PC-3 (cell line): ENCODE measurements around the gene SH2D2A. TPM values are rescaled to one million over a fixed set of nuclear protein-coding genes. Genes with fewer than 3 reads are reported as not detected.

Experiments used
- ATAC-seq: fragments of 200-7000 bp; cut with Tn5 transposase; 2 replicates; pipeline ENCODE4 v1.9.1; 2020; ENCODE audit warnings: mild to moderate bottlenecking, moderate library complexity
- BruUV-seq: library from RNA; stranded (reverse); fragments of 400-500 nt; replicated peaks from 2 replicates; lab custom pipeline; 2021; lab: Mats Ljungman, UMichigan
- CTCF ChIA-PET: fragments of 300-600 bp; sonication (Branson Sonifier 250); formaldehyde crosslinking; loops from one replicate; lab custom pipeline; 2022; ENCODE audit warnings: antibody characterized with exemption; lab: Charles Lee
- POLR2A ChIA-PET: fragments of 300-600 bp; sonication (Branson Sonifier 250); formaldehyde crosslinking; loops from one replicate; lab custom pipeline; 2022; ENCODE audit warnings: antibody characterized with exemption; ENCODE audit not compliant: unreplicated experiment; lab: Charles Lee
- DNase-seq: peaks from one replicate; pipeline ENCODE4 v3.0.0-alpha.2; 2015
- H2AFZ ChIP-seq: fragments of 300-600 bp; sonication (generic); 2 replicates; pipeline ENCODE4 v1.6.0; 2016; ENCODE audit warnings: antibody characterized with exemption, low read length
- H3F3A ChIP-seq: fragments of 300-600 bp; sonication (generic); one replicate; pipeline ENCODE4 v1.6.0; 2017; ENCODE audit warnings: antibody characterized with exemption, low read length, control low read depth, mild to moderate bottlenecking; ENCODE audit not compliant: unreplicated experiment
- H3K27ac ChIP-seq: fragments of 300-600 bp; sonication (generic); 2 replicates; pipeline ENCODE4 v1.5.1; 2016; ENCODE audit warnings: mild to moderate bottlenecking, low read length
- H3K27me3 ChIP-seq: fragments of 300-600 bp; sonication (generic); 2 replicates; pipeline ENCODE4 v1.6.1; 2016; ENCODE audit warnings: low read length, mixed read lengths
- H3K36me3 ChIP-seq: fragments of 300-600 bp; sonication (generic); 2 replicates; pipeline ENCODE4 v1.6.1; 2016; ENCODE audit warnings: low read depth, mixed run types, low read length, mixed read lengths
- H3K4me1 ChIP-seq: fragments of 300-600 bp; sonication (generic); 2 replicates; pipeline ENCODE4 v1.5.1; 2016; ENCODE audit warnings: low read length; ENCODE audit not compliant: insufficient read depth
- H3K4me2 ChIP-seq: fragments of 300-600 bp; sonication (generic); 2 replicates; pipeline ENCODE4 v1.6.0; 2016; ENCODE audit warnings: low read length
- H3K4me3 ChIP-seq: fragments of 300-600 bp; sonication (generic); 2 replicates; pipeline ENCODE4 v1.5.1; 2016; ENCODE audit warnings: mild to moderate bottlenecking, low read length, mixed read lengths
- H3K79me2 ChIP-seq: fragments of 300-600 bp; sonication (generic); 2 replicates; pipeline ENCODE4 v1.6.1; 2017; ENCODE audit warnings: low read length, mixed read lengths
- H3K9ac ChIP-seq: fragments of 300-600 bp; sonication (generic); 2 replicates; pipeline ENCODE4 v1.6.0; 2016; ENCODE audit warnings: mild to moderate bottlenecking, low read length
- H3K9me2 ChIP-seq: fragments of 300-600 bp; sonication (generic); replicated peaks from 2 replicates; pipeline ENCODE4 v1.6.1; 2016; ENCODE audit warnings: mixed run types, low read length, mixed read lengths
- H3K9me3 ChIP-seq: fragments of 300-600 bp; sonication (generic); 2 replicates; pipeline ENCODE4 v1.6.1; 2016; ENCODE audit warnings: low read length, mixed read lengths
- H4K20me1 ChIP-seq: fragments of 300-600 bp; sonication (generic); 2 replicates; pipeline ENCODE4 v1.6.1; 2016; ENCODE audit warnings: low read length, mixed read lengths
- EZH2 ChIP-seq: fragments of 300-600 bp; sonication (generic); IDR thresholded peaks from one replicate; pipeline ENCODE4 v1.6.1; 2017; ENCODE audit warnings: antibody characterized with exemption, mild to moderate bottlenecking, low read length; ENCODE audit not compliant: unreplicated experiment
- EZH2phosphoT487 ChIP-seq: fragments of 300-600 bp; sonication (generic); IDR thresholded peaks from 2 replicates; pipeline ENCODE4 v1.6.1; 2018; ENCODE audit warnings: mild to moderate bottlenecking, antibody characterized with exemption, low read length, borderline replicate concordance
- intact Hi-C: fragments of 100-400 bp; cut with micrococcal nuclease; formaldehyde crosslinking; loops from 2 replicates; pipeline ENCODE4 v1.9.0; 2023
- total RNA-seq: library from RNA; depleted of rRNA; stranded (reverse); fragments of >200 nt; gene quantifications from 2 replicates; pipeline ENCODE4 v1.2.3, GENCODE V29; 2014
- TF ChIP-seq, protein P1 (sequence below): fragments of 300-600 bp; sonication (generic); conservative IDR thresholded peaks from 2 replicates; pipeline ENCODE4 v1.5.1; 2017; ENCODE audit warnings: antibody characterized with exemption, low read depth, mild to moderate bottlenecking, low read length

The SH2D2A gene
- total RNA-seq, 1 experiment from 2014 or later = 6.9 TPM

DNA sequence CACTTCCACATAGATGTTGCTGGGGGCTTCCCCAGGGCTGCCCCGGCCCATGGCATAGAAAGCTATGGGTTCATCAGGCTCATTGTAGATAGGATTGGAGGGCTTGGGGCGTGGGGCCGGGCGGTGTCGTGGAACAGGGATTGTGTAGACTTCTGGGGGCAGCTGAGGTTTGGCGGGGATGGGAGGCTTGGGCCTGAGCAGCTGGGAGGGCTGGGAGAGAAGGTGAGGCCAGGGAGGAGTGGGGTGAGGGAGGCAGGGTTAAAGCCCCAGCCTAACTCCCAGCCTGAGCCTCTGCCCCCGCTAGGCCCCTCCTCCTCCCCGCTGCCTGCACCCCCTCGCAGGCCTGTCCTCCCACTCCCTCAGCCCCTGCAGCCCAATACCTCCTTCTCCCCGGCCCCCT lies 7.4 kb downstream of the SH2D2A start:
- Histone ChIP-seq H3K27me3 (no peaks in the 10 kb centered on the region), H3K4me1 (peaks cover 17% of the 10 kb centered on the region), H3K9ac (no peak overlapping the region), H3K9me2 (no peaks in the 10 kb centered on the region), H3K27ac (no peak overlapping the region), H4K20me1 (no peaks in the 10 kb centered on the region), H3K4me3 (no peak overlapping the region), H3K36me3 (no peaks in the 10 kb centered on the region), H3F3A (no peaks in the 10 kb centered on the region), H3K79me2 (no peaks in the 10 kb centered on the region), H3K9me3 (no peaks in the 10 kb centered on the region), H2AFZ (no peak overlapping the region), H3K4me2 (no peak overlapping the region)
- intact Hi-C loops = no loop called here
- no peak for ATAC-seq
- CTCF ChIA-PET = interaction anchor here (0.6 kb wide), 1 partner anchor 29 kb away, joined by 3 read pairs; no protein-coding TSS in a partner anchor
- DNase-seq = no peak
- no TSS peak for BruUV-seq
- POLR2A ChIA-PET = interaction anchor here (1.0 kb wide), 1 partner anchor 81 kb away, joined by 5 read pairs; the partner anchor contains the start of genes ISG20L2 and METTL25B
- TF ChIP-seq EZH2 = no peak
- TF ChIP-seq EZH2phosphoT487 = no peak
- TF ChIP-seq, protein P1, sequence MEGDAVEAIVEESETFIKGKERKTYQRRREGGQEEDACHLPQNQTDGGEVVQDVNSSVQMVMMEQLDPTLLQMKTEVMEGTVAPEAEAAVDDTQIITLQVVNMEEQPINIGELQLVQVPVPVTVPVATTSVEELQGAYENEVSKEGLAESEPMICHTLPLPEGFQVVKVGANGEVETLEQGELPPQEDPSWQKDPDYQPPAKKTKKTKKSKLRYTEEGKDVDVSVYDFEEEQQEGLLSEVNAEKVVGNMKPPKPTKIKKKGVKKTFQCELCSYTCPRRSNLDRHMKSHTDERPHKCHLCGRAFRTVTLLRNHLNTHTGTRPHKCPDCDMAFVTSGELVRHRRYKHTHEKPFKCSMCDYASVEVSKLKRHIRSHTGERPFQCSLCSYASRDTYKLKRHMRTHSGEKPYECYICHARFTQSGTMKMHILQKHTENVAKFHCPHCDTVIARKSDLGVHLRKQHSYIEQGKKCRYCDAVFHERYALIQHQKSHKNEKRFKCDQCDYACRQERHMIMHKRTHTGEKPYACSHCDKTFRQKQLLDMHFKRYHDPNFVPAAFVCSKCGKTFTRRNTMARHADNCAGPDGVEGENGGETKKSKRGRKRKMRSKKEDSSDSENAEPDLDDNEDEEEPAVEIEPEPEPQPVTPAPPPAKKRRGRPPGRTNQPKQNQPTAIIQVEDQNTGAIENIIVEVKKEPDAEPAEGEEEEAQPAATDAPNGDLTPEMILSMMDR = no peak

DNA sequence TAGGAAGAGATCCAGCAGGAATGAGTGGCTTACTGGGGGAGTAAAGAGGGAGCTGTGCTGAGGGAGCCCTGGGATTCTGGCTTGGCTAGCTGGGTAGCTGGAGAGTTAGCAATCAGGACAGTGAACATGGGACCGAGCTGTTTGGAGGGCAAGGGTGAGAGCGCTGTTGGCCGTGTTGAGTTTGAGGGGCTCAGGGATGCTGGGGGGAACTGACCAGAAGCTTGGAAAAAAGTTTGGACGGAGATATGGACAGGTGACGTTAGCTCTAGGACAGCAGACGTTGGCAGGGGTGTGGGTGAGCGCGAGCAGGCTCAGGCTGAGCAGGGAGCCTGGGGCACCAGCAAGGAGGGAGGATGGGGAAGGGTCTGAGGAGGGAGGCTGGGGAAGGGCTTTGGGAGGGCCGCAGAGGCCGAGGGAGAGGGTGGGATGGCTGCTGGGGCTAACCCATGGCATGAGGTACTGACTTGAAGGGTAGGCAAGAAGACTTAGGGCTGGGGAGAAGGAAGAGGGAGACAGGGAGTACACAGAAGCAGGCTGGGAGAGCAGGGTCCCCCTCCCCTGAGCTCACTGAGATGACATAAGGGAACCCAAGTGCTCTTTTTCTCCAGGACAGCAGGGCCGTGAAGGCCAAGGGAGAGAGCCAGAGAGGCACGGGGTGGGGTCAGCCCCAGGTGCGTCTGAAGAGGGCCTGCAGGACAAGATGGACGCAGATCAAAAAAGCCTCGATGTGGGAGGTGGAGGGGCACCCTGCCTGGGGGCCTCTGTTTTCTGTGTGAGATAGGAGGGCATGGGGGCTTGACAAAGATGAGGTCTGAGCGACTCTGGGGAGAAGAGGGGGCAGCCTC lies 8.2 kb downstream of the SH2D2A start:
- H3K36me3 ChIP-seq = no peaks in the 10 kb centered on the region
- no peaks in the 10 kb centered on the region for H3K79me2 ChIP-seq
- ChIA-PET CTCF (no interaction called here), POLR2A (interaction anchor here (1.0 kb wide), 1 partner anchor 80 kb away, joined by 5 read pairs; the partner anchor contains the start of genes ISG20L2 and METTL25B)
- no peak overlapping the region for H3K4me3 ChIP-seq
- H2AFZ ChIP-seq = no peak overlapping the region
- intact Hi-C loops = no loop called here
- no peaks in the 10 kb centered on the region for H3F3A ChIP-seq
- peaks cover 8% of the 10 kb centered on the region for H3K4me1 ChIP-seq
- H4K20me1 ChIP-seq = no peaks in the 10 kb centered on the region
- no peak overlapping the region for H3K27ac ChIP-seq
- no TSS peak for BruUV-seq
- H3K9ac ChIP-seq = no peak overlapping the region
- no peak for DNase-seq
- TF ChIP-seq, protein P1 = no peak
- TF ChIP-seq EZH2phosphoT487 (no peak), EZH2 (no peak)
- no peak overlapping the region for H3K4me2 ChIP-seq
- H3K27me3 ChIP-seq = no peaks in the 10 kb centered on the region
- no peaks in the 10 kb centered on the region for H3K9me3 ChIP-seq
- ATAC-seq = no peak
- H3K9me2 ChIP-seq = no peaks in the 10 kb centered on the region

DNA sequence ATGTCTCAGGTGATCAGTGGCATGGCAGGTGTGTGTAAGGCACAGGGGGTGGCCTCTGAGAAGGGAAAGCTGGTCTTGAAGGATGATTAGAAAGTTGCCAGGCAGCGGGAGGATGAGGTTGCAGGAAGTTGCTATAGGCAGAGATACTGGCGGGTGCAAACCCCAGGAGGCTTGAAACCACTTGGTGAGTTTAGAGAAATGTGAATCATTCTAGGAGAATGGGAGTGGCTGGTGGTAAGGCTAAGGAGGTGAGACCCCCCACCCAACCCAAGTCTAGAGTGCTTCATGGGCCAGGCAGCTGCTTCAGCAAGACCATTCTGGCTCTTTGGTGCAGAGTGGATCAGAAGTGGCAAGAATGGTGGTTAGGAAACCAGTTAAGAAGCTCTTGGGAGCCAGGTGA lies 9.0 kb downstream of the SH2D2A start:
- Histone ChIP-seq H3K27me3 (no peaks in the 10 kb centered on the region), H3K4me2 (no peak overlapping the region), H3K79me2 (no peaks in the 10 kb centered on the region), H3K4me1 (peaks cover under 1% of the 10 kb centered on the region; the same call in 1 of the 2 replicates), H3K36me3 (no peaks in the 10 kb centered on the region), H2AFZ (no peak overlapping the region), H3K9me2 (no peaks in the 10 kb centered on the region), H3K9me3 (no peaks in the 10 kb centered on the region), H3F3A (no peaks in the 10 kb centered on the region), H4K20me1 (no peaks in the 10 kb centered on the region), H3K4me3 (no peak overlapping the region), H3K27ac (no peak overlapping the region), H3K9ac (no peak overlapping the region)
- intact Hi-C loops = no loop called here
- TF ChIP-seq, protein P1 = no peak
- TF ChIP-seq EZH2 = no peak
- no peak for TF ChIP-seq EZH2phosphoT487
- BruUV-seq = no TSS peak
- CTCF ChIA-PET = no interaction called here
- POLR2A ChIA-PET = no interaction called here
- ATAC-seq (no peak), DNase-seq (no peak)
